HG02938 (cell line): ENCODE measurements around the gene PRICKLE3.
A peak's percentile ranks its signal among the peaks of the same experiment; 100 is the strongest.
"Not testable (repeated sequence)": the region's sequence is repeated elsewhere in the genome, so short reads cannot be mapped to it uniquely, and the experiment has no call there.

Experiments used
- ATAC-seq: cut with Tn5 transposase; IDR thresholded peaks from one replicate; pipeline ENCODE4 v1.9.1; 2021; ENCODE audit warnings: mild to moderate bottlenecking, moderate library complexity; ENCODE audit not compliant: unreplicated experiment

The PRICKLE3 gene

GRCh38 chrX:49161632-49162031, 24.5 kb downstream of the PRICKLE3 start:
- ATAC-seq: no peak

GRCh38 chrX:49160908-49161307, 25.3 kb downstream of the PRICKLE3 start:
- ATAC-seq: no peak

GRCh38 chrX:49157194-49157593, 29.0 kb downstream of the PRICKLE3 start:
- no peak for ATAC-seq

- ATAC-seq: peak; percentile 75
Observed at GRCh38 chrX:49155900-49156837, 30.0 kb downstream of the PRICKLE3 start.

GRCh38 chrX:49155243-49155899, 30.8 kb downstream of the PRICKLE3 start:
- ATAC-seq: peak; percentile 12

- no peak for ATAC-seq
Observed at GRCh38 chrX:49153467-49153866, 32.7 kb downstream of the PRICKLE3 start.

- not testable (repeated sequence) for ATAC-seq
Observed at GRCh38 chrX:49149291-49149690, 36.9 kb downstream of the PRICKLE3 start.

GRCh38 chrX:49148390-49149100, 37.6 kb downstream of the PRICKLE3 start:
- not testable (repeated sequence) for ATAC-seq

GRCh38 chrX:49147936-49148335, 38.2 kb downstream of the PRICKLE3 start:
- no peak for ATAC-seq

- ATAC-seq: no peak
Observed at GRCh38 chrX:49147282-49147681, 38.9 kb downstream of the PRICKLE3 start.

- ATAC-seq: not testable (repeated sequence)
Observed at GRCh38 chrX:49143154-49143553, 43.0 kb downstream of the PRICKLE3 start.

- not testable (repeated sequence) for ATAC-seq
Observed at GRCh38 chrX:49142264-49142663, 43.9 kb downstream of the PRICKLE3 start.

- ATAC-seq: no peak
Observed at GRCh38 chrX:49139713-49140112, 46.5 kb downstream of the PRICKLE3 start.

GRCh38 chrX:49137492-49137891, 48.7 kb downstream of the PRICKLE3 start:
- ATAC-seq: no peak

GRCh38 chrX:49133759-49134158, 52.4 kb downstream of the PRICKLE3 start:
- ATAC-seq: no peak

GRCh38 chrX:49132275-49132674, 53.9 kb downstream of the PRICKLE3 start:
- not testable (repeated sequence) for ATAC-seq

- no peak for ATAC-seq
Observed at GRCh38 chrX:49129427-49129826, 56.7 kb downstream of the PRICKLE3 start.

GRCh38 chrX:49127742-49128258, 58.4 kb downstream of the PRICKLE3 start:
- not testable (repeated sequence) for ATAC-seq
